Omental fat pad (tissue), 4 donors: ENCODE results near the gene GJB1. TPM values are rescaled to one million over a fixed set of nuclear protein-coding genes. Genes with fewer than 3 reads are reported as not detected.

Source experiments
- ATAC-seq: fragments of 150-250 bp; one replicate; pipeline ENCODE4 v1.9.1; 2016; ENCODE audit warnings: mild to moderate bottlenecking, moderate library complexity; ENCODE audit not compliant: low FRiP score
- DNase-seq: peaks from one replicate; pipeline ENCODE4 v3.0.0-alpha.2; 2019; ENCODE audit warnings: low spot score
- total RNA-seq, 4 donors: library from RNA; depleted of rRNA; stranded (reverse); fragments of >200 nt; gene quantifications; one replicate each; pipeline ENCODE4 v1.1.0, GENCODE V29; 2016
- TF ChIP-seq, protein P1 (sequence below), 3 donors: fragments of 450-650 bp; IDR thresholded peaks; one replicate each; pipeline ENCODE4 v1.5.1; 2016 to 2017; ENCODE audit warnings: antibody characterized with exemption in 3 of 3, mild to moderate bottlenecking in 3 of 3, moderate library complexity in 2 of 3

GJB1 gene
- total RNA-seq, 4 donors from 2014 or later, result 0.31 TPM; not detected in 3

DNA sequence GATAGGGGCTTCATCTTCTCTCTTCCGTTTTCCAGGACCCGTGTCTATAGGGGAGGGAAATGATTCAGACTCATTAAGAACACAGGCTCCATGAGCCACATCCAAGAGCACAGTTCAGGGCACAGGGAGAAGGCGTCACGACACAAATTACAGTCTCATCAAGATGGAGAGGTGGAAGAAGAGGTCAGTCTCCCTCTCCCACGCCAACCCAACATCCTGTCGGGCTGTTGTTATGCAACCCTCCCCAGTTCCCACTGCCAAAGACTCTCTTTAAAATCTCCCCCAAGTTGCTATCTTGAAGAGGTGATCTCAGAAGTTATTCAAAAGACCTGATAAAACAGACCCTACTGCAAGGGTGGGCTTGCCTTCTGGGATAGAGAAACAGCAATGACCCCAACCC, 18.3 kb downstream of the GJB1 start:
- TF ChIP-seq, protein P1, sequence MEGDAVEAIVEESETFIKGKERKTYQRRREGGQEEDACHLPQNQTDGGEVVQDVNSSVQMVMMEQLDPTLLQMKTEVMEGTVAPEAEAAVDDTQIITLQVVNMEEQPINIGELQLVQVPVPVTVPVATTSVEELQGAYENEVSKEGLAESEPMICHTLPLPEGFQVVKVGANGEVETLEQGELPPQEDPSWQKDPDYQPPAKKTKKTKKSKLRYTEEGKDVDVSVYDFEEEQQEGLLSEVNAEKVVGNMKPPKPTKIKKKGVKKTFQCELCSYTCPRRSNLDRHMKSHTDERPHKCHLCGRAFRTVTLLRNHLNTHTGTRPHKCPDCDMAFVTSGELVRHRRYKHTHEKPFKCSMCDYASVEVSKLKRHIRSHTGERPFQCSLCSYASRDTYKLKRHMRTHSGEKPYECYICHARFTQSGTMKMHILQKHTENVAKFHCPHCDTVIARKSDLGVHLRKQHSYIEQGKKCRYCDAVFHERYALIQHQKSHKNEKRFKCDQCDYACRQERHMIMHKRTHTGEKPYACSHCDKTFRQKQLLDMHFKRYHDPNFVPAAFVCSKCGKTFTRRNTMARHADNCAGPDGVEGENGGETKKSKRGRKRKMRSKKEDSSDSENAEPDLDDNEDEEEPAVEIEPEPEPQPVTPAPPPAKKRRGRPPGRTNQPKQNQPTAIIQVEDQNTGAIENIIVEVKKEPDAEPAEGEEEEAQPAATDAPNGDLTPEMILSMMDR (IDR thresholded peaks at IDR 0.05), result no peak
- DNase-seq, result no peak
- no peak for ATAC-seq

DNA sequence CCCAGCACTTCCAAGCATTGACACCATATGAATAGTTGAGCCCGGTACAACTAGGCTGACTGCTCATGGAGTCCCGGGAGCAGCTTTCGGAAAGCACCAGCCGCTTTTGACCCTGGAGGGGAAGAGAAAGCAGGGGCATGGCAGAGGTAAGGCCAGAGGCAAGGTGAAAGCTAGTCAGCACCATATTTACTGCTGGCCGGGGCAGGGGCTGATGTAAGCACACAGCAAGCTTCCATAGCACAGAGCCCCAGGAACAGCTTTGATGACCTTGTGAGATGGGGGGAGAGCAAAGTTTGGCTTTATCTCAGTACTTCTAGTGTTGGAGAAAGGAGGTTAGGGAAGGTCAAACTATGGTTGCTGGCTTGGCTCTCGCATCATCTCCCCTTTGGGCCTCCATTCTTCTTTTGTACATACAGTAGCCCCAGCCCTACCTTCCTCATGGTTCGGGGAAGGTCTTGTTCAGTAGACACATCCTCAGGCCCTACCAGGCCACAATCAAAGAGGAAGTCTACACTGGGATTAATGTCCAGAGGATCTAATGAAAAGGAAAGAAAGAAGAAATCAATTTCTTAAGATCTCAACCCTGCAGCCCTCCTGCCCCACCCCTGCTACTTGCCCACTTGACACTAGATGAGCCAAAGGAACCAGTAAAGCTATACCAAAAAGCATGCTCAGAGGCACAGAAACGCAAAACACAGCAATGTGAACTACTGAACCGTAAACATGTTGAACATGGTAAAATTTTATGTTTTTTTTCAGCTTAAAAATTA, 21.5 kb downstream of the GJB1 start:
- ATAC-seq (no peak), DNase-seq (no peak)
- TF ChIP-seq, protein P1 (IDR thresholded peaks at IDR 0.05), result no peak

DNA sequence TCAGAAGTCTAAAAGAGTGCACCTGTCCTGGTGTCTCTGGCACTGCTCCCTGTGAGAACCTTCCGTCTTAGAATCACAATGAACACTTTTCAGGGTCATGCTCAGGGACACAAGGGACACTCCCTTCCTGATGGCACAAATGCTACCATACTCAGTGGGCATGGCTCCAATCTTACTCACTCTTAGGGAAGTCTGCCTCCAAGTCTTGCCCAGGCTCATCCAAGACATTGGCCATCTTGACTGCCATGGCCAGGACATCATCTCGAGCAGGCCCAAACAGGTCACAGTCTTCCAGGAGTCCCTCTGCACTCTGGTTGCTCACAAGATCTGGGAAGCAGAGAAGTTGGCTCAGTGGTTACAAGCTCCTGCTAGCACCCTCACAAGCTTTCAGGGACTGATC, 22.1 kb downstream of the GJB1 start:
- ATAC-seq (no peak), DNase-seq (no peak)
- TF ChIP-seq, protein P1 (IDR thresholded peaks at IDR 0.05), result no peak

DNA sequence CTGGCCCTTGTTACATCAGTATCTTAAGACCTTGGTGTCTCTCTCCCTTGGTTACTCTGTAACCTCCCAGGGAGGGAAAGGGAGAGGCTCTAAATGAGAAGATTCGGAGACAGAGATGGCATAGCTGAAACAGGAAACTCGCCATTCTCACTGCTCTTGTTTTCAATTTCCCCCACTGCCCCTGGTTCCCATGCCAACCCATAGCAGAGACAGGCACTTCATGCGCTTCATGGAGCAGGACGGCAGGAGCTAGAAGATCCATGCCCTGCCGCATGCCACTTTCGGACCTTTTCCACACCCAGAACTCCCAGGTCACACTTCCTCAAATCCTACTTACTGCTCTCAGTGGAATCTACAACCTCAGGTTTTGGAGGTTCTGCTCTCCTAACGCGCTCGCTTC, 27.8 kb downstream of the GJB1 start:
- TF ChIP-seq, protein P1 (IDR thresholded peaks at IDR 0.05), result no peak
- DNase-seq (no peak), ATAC-seq (no peak)

DNA sequence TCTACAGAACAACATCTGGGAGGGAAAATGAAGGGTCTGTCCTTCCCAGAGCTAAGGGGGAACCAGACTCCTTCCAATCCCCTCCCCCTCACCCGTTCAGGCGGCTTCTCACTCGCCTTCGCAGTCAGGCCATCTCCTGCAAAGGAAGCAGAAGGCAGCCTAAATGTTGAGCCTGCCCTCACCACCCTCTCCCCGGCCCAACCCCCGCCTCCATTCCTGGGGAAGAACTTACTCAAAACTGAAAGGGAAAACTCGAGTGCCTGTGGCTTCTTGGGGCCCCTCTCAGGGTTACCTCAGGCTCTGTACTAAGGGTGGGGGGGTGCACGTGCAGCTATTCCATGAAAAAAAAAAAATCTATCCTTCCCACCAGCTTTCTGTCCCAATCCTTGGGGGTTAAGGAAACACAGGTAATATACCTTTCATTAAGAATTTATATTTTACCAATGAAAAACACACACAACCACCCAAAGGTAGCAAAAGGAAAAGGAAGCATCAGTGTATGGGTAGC, 28.5 kb downstream of the GJB1 start:
- no peak for DNase-seq
- no peak for ATAC-seq
- TF ChIP-seq, protein P1 (IDR thresholded peaks at IDR 0.05), result no peak

DNA sequence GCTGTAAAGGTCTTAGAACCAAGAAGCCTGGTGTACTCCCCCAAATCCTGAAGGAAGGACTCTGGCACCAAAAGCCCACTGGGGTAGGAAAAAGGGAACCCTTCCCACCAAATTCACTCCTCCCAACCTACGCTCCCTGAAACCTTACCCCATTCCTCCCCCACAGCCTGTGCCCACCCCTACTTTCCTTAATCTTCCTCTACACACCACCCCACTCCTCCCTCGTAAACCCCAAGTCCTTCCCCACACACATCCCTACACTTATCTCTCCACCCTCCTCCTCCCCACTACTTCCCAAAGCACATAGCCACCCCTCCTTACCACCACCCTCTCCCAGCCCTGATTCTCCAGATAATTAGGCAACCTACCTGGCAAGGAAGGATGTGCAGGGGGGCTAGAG, 29.2 kb downstream of the GJB1 start:
- TF ChIP-seq, protein P1 (IDR thresholded peaks at IDR 0.05), result no peak
- no peak for ATAC-seq

More for the DNA sequence above, 29.2 kb downstream of the GJB1 start:
- no peak for DNase-seq
